GM23338 (cell line): Measurements from ENCODE around the gene DNASE1L1.

Source experiments
- CREB1 ChIP-seq: fragments of 250-450 bp; sonication (Bioruptor Pico); IDR thresholded peaks from 2 replicates; pipeline ENCODE4 v1.5.0; 2020; ENCODE audit warnings: low read depth, mild to moderate bottlenecking, moderate library complexity
- EZH2 ChIP-seq: fragments of 200-600 bp; sonication (generic); IDR thresholded peaks from one replicate; pipeline ENCODE4 v1.8.0; 2017; ENCODE audit warnings: antibody characterized with exemption, mild to moderate bottlenecking, low read depth; ENCODE audit not compliant: unreplicated experiment
- POLR2AphosphoS5 ChIP-seq: IDR thresholded peaks from 2 replicates; pipeline ENCODE4 v1.6.1; 2016; ENCODE audit warnings: antibody characterized with exemption, low read depth
- ZNF114 ChIP-seq: fragments of 250-450 bp; sonication (Bioruptor Pico); IDR thresholded peaks from 2 replicates; pipeline ENCODE4 v1.5.0; 2020; ENCODE audit warnings: mild to moderate bottlenecking, moderate library complexity
- TF ChIP-seq, protein P1 (sequence below), 2 experiments: fragments of 200-600 bp in 1 of 2; sonication (generic) in 1 of 2; conservative IDR thresholded peaks; 2 replicates each; pipeline versions ENCODE4 v1.5.1 to v1.6.1; 2016 to 2017; ENCODE audit warnings: antibody characterized with exemption in 2 of 2, low read depth in 2 of 2, mild to moderate bottlenecking in 2 of 2, moderate library complexity in 1 of 2
- TF ChIP-seq, protein P2 (sequence below): IDR thresholded peaks from one replicate; pipeline ENCODE4 v1.6.1; 2018; ENCODE audit warnings: antibody characterized with exemption; ENCODE audit not compliant: unreplicated experiment
- TF ChIP-seq, protein P3 (sequence below): fragments of 250-450 bp; sonication (Bioruptor Pico); IDR thresholded peaks from 2 replicates; pipeline ENCODE4 v1.5.0; 2020; ENCODE audit warnings: mild to moderate bottlenecking, moderate library complexity

DNA sequence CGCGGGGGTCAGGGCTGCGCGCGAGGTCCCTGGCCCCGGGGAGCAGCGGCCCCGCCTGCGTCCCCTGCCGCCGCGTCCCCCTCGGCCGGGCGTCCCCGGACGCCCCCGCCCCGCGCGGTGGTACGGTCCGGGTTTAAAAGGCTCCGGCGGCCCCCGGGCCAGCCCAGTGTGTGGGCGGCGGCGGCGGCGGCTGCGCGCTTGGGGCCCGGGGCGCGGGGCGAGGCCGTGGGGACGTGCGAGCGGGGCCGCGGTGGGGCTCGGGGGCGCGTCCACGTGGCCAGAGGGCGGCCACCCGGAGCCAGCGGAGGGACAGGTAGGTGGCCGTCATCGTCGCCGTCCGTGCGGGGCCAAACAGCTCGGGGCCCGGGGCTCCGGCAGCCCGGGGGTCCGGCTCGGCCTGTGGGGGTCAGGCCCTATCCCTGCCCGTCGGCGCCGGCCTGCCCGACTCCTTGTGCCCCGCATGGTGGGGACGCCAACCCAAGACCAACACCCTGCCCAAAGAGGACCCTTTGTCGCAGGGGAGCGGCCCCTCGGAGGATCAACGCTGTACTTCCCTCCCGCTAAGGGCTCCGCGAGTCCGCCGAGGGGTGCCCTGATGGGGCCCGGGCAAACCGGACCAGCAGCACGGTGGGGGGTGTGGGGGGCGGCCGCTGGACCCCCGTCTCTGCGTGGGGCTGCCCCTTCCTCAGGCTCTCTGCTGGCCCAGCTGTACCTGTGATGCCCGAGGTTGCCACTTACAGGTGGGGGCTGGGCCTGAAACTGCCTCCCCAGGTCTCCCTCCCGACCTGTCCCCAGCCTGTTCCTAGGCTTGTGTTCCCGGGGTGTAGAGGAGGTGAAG lies 49.3 kb upstream of the DNASE1L1 start, which contains the start of gene PLXNA3:
- no peak for TF ChIP-seq POLR2AphosphoS5
- TF ChIP-seq, protein P1, sequence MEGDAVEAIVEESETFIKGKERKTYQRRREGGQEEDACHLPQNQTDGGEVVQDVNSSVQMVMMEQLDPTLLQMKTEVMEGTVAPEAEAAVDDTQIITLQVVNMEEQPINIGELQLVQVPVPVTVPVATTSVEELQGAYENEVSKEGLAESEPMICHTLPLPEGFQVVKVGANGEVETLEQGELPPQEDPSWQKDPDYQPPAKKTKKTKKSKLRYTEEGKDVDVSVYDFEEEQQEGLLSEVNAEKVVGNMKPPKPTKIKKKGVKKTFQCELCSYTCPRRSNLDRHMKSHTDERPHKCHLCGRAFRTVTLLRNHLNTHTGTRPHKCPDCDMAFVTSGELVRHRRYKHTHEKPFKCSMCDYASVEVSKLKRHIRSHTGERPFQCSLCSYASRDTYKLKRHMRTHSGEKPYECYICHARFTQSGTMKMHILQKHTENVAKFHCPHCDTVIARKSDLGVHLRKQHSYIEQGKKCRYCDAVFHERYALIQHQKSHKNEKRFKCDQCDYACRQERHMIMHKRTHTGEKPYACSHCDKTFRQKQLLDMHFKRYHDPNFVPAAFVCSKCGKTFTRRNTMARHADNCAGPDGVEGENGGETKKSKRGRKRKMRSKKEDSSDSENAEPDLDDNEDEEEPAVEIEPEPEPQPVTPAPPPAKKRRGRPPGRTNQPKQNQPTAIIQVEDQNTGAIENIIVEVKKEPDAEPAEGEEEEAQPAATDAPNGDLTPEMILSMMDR (conservative IDR thresholded peaks at IDR 0.05; ENCODE audit: low read depth in 2 of 2) = no peak
- TF ChIP-seq, protein P2, sequence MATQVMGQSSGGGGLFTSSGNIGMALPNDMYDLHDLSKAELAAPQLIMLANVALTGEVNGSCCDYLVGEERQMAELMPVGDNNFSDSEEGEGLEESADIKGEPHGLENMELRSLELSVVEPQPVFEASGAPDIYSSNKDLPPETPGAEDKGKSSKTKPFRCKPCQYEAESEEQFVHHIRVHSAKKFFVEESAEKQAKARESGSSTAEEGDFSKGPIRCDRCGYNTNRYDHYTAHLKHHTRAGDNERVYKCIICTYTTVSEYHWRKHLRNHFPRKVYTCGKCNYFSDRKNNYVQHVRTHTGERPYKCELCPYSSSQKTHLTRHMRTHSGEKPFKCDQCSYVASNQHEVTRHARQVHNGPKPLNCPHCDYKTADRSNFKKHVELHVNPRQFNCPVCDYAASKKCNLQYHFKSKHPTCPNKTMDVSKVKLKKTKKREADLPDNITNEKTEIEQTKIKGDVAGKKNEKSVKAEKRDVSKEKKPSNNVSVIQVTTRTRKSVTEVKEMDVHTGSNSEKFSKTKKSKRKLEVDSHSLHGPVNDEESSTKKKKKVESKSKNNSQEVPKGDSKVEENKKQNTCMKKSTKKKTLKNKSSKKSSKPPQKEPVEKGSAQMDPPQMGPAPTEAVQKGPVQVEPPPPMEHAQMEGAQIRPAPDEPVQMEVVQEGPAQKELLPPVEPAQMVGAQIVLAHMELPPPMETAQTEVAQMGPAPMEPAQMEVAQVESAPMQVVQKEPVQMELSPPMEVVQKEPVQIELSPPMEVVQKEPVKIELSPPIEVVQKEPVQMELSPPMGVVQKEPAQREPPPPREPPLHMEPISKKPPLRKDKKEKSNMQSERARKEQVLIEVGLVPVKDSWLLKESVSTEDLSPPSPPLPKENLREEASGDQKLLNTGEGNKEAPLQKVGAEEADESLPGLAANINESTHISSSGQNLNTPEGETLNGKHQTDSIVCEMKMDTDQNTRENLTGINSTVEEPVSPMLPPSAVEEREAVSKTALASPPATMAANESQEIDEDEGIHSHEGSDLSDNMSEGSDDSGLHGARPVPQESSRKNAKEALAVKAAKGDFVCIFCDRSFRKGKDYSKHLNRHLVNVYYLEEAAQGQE = no peak
- TF ChIP-seq EZH2 = no peak
- TF ChIP-seq CREB1 (CRISPR knock-in tag) = no peak
- no peak for TF ChIP-seq ZNF114 (CRISPR knock-in tag)
- TF ChIP-seq, protein P3, sequence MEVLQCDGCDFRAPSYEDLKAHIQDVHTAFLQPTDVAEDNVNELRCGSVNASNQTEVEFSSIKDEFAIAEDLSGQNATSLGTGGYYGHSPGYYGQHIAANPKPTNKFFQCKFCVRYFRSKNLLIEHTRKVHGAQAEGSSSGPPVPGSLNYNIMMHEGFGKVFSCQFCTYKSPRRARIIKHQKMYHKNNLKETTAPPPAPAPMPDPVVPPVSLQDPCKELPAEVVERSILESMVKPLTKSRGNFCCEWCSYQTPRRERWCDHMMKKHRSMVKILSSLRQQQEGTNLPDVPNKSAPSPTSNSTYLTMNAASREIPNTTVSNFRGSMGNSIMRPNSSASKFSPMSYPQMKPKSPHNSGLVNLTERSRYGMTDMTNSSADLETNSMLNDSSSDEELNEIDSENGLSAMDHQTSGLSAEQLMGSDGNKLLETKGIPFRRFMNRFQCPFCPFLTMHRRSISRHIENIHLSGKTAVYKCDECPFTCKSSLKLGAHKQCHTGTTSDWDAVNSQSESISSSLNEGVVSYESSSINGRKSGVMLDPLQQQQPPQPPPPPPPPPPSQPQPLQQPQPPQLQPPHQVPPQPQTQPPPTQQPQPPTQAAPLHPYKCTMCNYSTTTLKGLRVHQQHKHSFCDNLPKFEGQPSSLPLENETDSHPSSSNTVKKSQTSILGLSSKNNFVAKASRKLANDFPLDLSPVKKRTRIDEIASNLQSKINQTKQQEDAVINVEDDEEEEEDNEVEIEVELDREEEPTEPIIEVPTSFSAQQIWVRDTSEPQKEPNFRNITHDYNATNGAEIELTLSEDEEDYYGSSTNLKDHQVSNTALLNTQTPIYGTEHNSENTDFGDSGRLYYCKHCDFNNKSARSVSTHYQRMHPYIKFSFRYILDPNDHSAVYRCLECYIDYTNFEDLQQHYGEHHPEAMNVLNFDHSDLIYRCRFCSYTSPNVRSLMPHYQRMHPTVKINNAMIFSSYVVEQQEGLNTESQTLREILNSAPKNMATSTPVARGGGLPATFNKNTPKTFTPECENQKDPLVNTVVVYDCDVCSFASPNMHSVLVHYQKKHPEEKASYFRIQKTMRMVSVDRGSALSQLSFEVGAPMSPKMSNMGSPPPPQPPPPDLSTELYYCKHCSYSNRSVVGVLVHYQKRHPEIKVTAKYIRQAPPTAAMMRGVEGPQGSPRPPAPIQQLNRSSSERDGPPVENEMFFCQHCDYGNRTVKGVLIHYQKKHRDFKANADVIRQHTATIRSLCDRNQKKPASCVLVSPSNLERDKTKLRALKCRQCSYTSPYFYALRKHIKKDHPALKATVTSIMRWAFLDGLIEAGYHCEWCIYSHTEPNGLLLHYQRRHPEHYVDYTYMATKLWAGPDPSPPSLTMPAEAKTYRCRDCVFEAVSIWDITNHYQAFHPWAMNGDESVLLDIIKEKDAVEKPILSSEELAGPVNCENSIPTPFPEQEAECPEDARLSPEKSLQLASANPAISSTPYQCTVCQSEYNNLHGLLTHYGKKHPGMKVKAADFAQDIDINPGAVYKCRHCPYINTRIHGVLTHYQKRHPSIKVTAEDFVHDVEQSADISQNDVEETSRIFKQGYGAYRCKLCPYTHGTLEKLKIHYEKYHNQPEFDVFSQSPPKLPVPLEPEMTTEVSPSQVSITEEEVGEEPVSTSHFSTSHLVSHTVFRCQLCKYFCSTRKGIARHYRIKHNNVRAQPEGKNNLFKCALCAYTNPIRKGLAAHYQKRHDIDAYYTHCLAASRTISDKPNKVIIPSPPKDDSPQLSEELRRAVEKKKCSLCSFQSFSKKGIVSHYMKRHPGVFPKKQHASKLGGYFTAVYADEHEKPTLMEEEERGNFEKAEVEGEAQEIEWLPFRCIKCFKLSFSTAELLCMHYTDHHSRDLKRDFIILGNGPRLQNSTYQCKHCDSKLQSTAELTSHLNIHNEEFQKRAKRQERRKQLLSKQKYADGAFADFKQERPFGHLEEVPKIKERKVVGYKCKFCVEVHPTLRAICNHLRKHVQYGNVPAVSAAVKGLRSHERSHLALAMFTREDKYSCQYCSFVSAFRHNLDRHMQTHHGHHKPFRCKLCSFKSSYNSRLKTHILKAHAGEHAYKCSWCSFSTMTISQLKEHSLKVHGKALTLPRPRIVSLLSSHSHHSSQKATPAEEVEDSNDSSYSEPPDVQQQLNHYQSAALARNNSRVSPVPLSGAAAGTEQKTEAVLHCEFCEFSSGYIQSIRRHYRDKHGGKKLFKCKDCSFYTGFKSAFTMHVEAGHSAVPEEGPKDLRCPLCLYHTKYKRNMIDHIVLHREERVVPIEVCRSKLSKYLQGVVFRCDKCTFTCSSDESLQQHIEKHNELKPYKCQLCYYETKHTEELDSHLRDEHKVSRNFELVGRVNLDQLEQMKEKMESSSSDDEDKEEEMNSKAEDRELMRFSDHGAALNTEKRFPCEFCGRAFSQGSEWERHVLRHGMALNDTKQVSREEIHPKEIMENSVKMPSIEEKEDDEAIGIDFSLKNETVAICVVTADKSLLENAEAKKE = no peak
